Loucy (cell line): Measurements from ENCODE around the gene TAS2R3.

ENCODE experiments used
- H2AFZ ChIP-seq: fragments of 200-600 bp; sonication (generic); 2 replicates; pipeline ENCODE4 v1.6.0; 2016; ENCODE audit warnings: antibody characterized with exemption, mild to moderate bottlenecking, low read length, moderate library complexity
- H3F3A ChIP-seq: fragments of 200-600 bp; 2 replicates; pipeline ENCODE4 v1.6.0; 2016; ENCODE audit warnings: antibody characterized with exemption, low read depth, mild to moderate bottlenecking
- H3K27me3 ChIP-seq: fragments of 200-600 bp; sonication (generic); 2 replicates; pipeline ENCODE4 v1.6.1; 2014; ENCODE audit warnings: low read length, mild to moderate bottlenecking; ENCODE audit not compliant: insufficient read depth, poor library complexity, severe bottlenecking
- H3K36me3 ChIP-seq: fragments of 200-600 bp; sonication (generic); 2 replicates; pipeline ENCODE4 v1.6.1; 2016; ENCODE audit warnings: low read length; ENCODE audit not compliant: insufficient read depth
- H3K4me1 ChIP-seq: fragments of 200-600 bp; sonication (generic); 2 replicates; pipeline ENCODE4 v1.5.1; 2014; ENCODE audit warnings: low read length, mild to moderate bottlenecking; ENCODE audit not compliant: insufficient read depth, poor library complexity, severe bottlenecking
- H3K4me2 ChIP-seq: fragments of 200-600 bp; sonication (generic); 2 replicates; pipeline ENCODE4 v1.6.0; 2014; ENCODE audit warnings: antibody characterized with exemption, low read length, low read depth, mild to moderate bottlenecking; ENCODE audit not compliant: poor library complexity, severe bottlenecking
- H3K4me3 ChIP-seq: fragments of 200-600 bp; sonication (generic); 2 replicates; pipeline ENCODE4 v1.5.1; 2014; ENCODE audit warnings: low read length, mild to moderate bottlenecking, mixed read lengths; ENCODE audit not compliant: poor library complexity, severe bottlenecking
- H3K79me2 ChIP-seq: fragments of 200-600 bp; sonication (generic); 2 replicates; pipeline ENCODE4 v1.6.1; 2014; ENCODE audit warnings: low read length; ENCODE audit not compliant: insufficient read depth
- H3K9ac ChIP-seq: fragments of 200-600 bp; sonication (generic); 2 replicates; pipeline ENCODE4 v1.6.0; 2014; ENCODE audit warnings: mild to moderate bottlenecking, low read depth, low read length, moderate library complexity; ENCODE audit not compliant: poor library complexity, severe bottlenecking
- H3K9me2 ChIP-seq: fragments of 200-600 bp; sonication (generic); replicated peaks from 2 replicates; pipeline ENCODE4 v1.6.1; 2016; ENCODE audit warnings: low read depth, low read length, mixed read lengths
- H3K9me3 ChIP-seq: fragments of 200-600 bp; sonication (generic); 2 replicates; pipeline ENCODE4 v1.6.1; 2014; ENCODE audit warnings: mild to moderate bottlenecking, antibody characterized with exemption, low read length, low read depth; ENCODE audit not compliant: insufficient read depth
- H4K20me1 ChIP-seq: fragments of 200-600 bp; sonication (generic); 2 replicates; pipeline ENCODE4 v1.6.0; 2014; ENCODE audit warnings: antibody characterized with exemption, low read length, mild to moderate bottlenecking; ENCODE audit not compliant: insufficient read depth, poor library complexity, severe bottlenecking
- EZH2phosphoT487 ChIP-seq: fragments of 200-600 bp; IDR thresholded peaks from 2 replicates; pipeline ENCODE4 v1.6.1; 2018; ENCODE audit warnings: antibody characterized with exemption, mild to moderate bottlenecking, moderate library complexity, borderline replicate concordance
- TF ChIP-seq, protein P1 (sequence below): fragments of 200-600 bp; sonication (generic); conservative IDR thresholded peaks from 2 replicates; pipeline ENCODE4 v1.5.1; 2014; ENCODE audit warnings: mild to moderate bottlenecking, antibody characterized with exemption, low read length

TAS2R3 gene, protein sequence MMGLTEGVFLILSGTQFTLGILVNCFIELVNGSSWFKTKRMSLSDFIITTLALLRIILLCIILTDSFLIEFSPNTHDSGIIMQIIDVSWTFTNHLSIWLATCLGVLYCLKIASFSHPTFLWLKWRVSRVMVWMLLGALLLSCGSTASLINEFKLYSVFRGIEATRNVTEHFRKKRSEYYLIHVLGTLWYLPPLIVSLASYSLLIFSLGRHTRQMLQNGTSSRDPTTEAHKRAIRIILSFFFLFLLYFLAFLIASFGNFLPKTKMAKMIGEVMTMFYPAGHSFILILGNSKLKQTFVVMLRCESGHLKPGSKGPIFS

DNA sequence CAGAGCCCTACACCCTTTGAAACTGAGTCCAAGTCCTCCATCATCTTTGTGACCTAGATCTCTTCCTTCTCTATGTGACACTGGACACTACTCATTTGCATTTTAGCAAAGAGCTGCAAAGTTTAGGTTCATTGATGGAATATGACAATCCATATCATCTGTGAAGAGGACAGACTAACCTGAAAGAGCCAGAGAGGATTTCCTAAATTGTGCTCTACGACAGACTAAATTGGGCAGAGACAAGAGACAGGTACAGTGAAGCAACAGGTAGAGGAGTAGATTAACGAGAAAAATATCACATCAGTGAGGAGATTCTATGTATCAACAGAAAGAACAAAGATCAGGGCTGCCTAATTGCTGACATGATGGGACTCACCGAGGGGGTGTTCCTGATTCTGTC, at the start of gene TAS2R3:
Gene TAS2R3, plus strand, starts transcription at position 301 of the 400 bp plus-strand sequence. Its CDS starts 62 bp downstream, at position 363.
- TF ChIP-seq, protein P1, sequence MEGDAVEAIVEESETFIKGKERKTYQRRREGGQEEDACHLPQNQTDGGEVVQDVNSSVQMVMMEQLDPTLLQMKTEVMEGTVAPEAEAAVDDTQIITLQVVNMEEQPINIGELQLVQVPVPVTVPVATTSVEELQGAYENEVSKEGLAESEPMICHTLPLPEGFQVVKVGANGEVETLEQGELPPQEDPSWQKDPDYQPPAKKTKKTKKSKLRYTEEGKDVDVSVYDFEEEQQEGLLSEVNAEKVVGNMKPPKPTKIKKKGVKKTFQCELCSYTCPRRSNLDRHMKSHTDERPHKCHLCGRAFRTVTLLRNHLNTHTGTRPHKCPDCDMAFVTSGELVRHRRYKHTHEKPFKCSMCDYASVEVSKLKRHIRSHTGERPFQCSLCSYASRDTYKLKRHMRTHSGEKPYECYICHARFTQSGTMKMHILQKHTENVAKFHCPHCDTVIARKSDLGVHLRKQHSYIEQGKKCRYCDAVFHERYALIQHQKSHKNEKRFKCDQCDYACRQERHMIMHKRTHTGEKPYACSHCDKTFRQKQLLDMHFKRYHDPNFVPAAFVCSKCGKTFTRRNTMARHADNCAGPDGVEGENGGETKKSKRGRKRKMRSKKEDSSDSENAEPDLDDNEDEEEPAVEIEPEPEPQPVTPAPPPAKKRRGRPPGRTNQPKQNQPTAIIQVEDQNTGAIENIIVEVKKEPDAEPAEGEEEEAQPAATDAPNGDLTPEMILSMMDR = no peak
- TF ChIP-seq EZH2phosphoT487 = no peak
- Histone ChIP-seq H3K9me3 (no peaks in the 10 kb centered on the region), H4K20me1 (no peaks in the 10 kb centered on the region), H3K4me2 (no peak within 1 kb of the TSS), H3K27me3 (no peaks in the 10 kb centered on the region), H3K79me2 (no peaks in the 10 kb centered on the region), H3K9ac (no peak within 1 kb of the TSS), H3F3A (no peaks in the 10 kb centered on the region), H2AFZ (no peak within 1 kb of the TSS), H3K9me2 (no peaks in the 10 kb centered on the region), H3K4me3 (no peak within 1 kb of the TSS), H3K4me1 (no peaks in the 10 kb centered on the region), H3K36me3 (peaks cover 44% of the 10 kb centered on the region; the same call in 1 of the 2 replicates)

DNA sequence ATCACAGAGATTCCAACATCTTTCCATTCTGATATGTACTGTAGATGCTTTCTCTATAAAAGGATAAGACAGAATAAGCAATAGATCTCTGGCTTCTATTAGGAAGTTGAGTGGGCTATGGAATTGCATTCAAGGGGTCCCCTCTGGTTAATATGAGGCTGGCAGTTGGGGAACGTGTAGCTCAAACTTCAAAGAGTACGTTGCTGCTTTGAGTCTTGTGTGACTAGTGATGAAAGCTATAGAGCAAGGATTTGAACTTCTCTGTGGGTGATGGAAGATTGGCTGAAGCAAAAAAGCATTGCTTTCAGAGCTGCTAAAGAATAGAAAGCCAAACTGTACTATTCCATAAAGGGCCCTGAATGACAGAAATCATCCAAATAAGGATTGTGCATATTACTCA, 49.3 kb upstream of the TAS2R3 start:
- H2AFZ ChIP-seq = no peak overlapping the region
- no peaks in the 10 kb centered on the region for H3K9me3 ChIP-seq
- H3K36me3 ChIP-seq = no peaks in the 10 kb centered on the region
- no peak overlapping the region for H3K4me3 ChIP-seq
- no peak overlapping the region for H3K4me2 ChIP-seq
- H3F3A ChIP-seq = no peaks in the 10 kb centered on the region
- TF ChIP-seq EZH2phosphoT487 = no peak
- TF ChIP-seq, protein P1 = no peak
- no peak overlapping the region for H3K9ac ChIP-seq
- no peaks in the 10 kb centered on the region for H3K9me2 ChIP-seq
- no peaks in the 10 kb centered on the region for H3K4me1 ChIP-seq
- no peaks in the 10 kb centered on the region for H3K27me3 ChIP-seq
- H4K20me1 ChIP-seq = no peaks in the 10 kb centered on the region
- H3K79me2 ChIP-seq = no peaks in the 10 kb centered on the region

DNA sequence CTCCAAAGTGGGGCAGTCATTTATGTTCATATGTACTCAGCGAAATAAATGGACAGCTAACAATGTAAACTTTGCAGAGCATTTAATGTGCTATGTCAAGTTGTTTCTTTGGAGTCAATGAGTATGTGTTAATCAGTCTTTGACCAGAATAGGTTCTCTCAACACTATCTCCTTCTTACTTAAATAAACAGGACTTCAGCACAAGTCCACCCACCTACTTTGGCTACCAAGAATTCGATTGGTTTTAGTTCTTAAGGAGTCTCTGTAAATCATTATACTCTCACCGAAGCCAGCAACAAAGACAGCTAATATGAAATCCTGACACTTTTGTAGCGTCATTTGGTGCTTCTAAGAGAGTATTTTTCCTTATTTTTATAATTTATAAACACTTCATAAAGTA, 48.9 kb upstream of the TAS2R3 start:
- Histone ChIP-seq H3K36me3 (no peaks in the 10 kb centered on the region), H3K4me1 (no peaks in the 10 kb centered on the region), H3K9me3 (no peaks in the 10 kb centered on the region), H3K27me3 (no peaks in the 10 kb centered on the region), H3K79me2 (no peaks in the 10 kb centered on the region), H3K9me2 (no peaks in the 10 kb centered on the region), H3K4me3 (no peak overlapping the region), H3F3A (no peaks in the 10 kb centered on the region), H3K9ac (no peak overlapping the region), H2AFZ (no peak overlapping the region), H3K4me2 (no peak overlapping the region), H4K20me1 (no peaks in the 10 kb centered on the region)
- TF ChIP-seq EZH2phosphoT487 = no peak
- TF ChIP-seq, protein P1 = no peak
